ENCODE measurements around the gene SLC24A4. TPM values are rescaled to one million over a fixed set of nuclear protein-coding genes. Genes with fewer than 3 reads are reported as not detected.

Gene SLC24A4
- total RNA-seq, 1 experiment from 2014 or later: 0.02 TPM

GRCh38 chr14:92514844-92515514 is 192.0 kb downstream of the SLC24A4 start:
- no peak overlapping the region for H3K4me3 ChIP-seq
- H3K27ac ChIP-seq: no peak overlapping the region

GRCh38 chr14:92515546-92516343 is 192.8 kb downstream of the SLC24A4 start:
- no peak for DNase-seq
- H3K4me1 ChIP-seq: no peaks in the 10 kb centered on the region
- no peak overlapping the region for H3K4me3 ChIP-seq
- no peaks in the 10 kb centered on the region for H3K9me3 ChIP-seq (replicated peaks)
- H3K36me3 ChIP-seq: no peaks in the 10 kb centered on the region
- H3K27me3 ChIP-seq: no peaks in the 10 kb centered on the region
- no peak overlapping the region for H3K27ac ChIP-seq

More at GRCh38 chr14:92514844-92515514, 192.0 kb downstream of the SLC24A4 start:
- Histone ChIP-seq H3K27me3 (no peaks in the 10 kb centered on the region), H3K36me3 (no peaks in the 10 kb centered on the region), H3K9me3 (replicated peaks) (no peaks in the 10 kb centered on the region), H3K4me1 (no peaks in the 10 kb centered on the region)
- no peak for DNase-seq

- H3K4me1 ChIP-seq: no peaks in the 10 kb centered on the region
- no peaks in the 10 kb centered on the region for H3K36me3 ChIP-seq
- H3K4me3 ChIP-seq: no peak overlapping the region
- H3K27ac ChIP-seq: no peak overlapping the region
- no peaks in the 10 kb centered on the region for H3K27me3 ChIP-seq
- no peak for DNase-seq
- no peaks in the 10 kb centered on the region for H3K9me3 ChIP-seq (replicated peaks)
These were observed 193.5 kb downstream of the SLC24A4 start for GRCh38 chr14:92516344-92516965.

GRCh38 chr14:92516966-92517506 is 194.1 kb downstream of the SLC24A4 start:
- Histone ChIP-seq H3K9me3 (replicated peaks) (no peaks in the 10 kb centered on the region), H3K27ac (no peak overlapping the region), H3K4me3 (no peak overlapping the region), H3K36me3 (no peaks in the 10 kb centered on the region), H3K4me1 (no peaks in the 10 kb centered on the region), H3K27me3 (no peaks in the 10 kb centered on the region)
- no peak for DNase-seq

DNA sequence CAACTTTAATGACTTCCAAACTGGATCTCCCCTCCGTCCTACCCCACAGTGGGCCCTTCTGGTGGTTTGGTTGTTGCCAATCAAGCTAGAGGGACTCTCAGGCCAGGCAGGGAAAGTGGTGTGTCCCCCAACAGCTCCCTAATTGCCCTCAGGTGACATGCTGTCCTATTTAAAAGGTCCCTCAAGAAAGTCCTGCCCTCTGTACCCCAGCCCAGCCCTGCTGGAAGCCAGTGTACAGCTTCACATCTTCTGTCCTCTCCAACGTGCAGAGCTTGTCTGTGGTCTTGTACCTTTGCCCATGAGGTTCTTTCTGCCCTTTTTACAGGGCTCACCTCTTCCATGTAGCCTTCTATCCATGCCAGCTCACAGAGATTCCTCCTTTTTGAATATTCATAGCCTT is 194.8 kb downstream of the SLC24A4 start:
- Histone ChIP-seq H3K36me3 (no peaks in the 10 kb centered on the region), H3K27ac (no peak overlapping the region), H3K27me3 (no peaks in the 10 kb centered on the region), H3K4me3 (no peak overlapping the region), H3K9me3 (replicated peaks) (no peaks in the 10 kb centered on the region), H3K4me1 (no peaks in the 10 kb centered on the region)
- DNase-seq: no peak

- Histone ChIP-seq H3K27ac (no peak overlapping the region), H3K36me3 (no peaks in the 10 kb centered on the region), H3K4me1 (no peaks in the 10 kb centered on the region), H3K27me3 (no peaks in the 10 kb centered on the region), H3K4me3 (no peak overlapping the region), H3K9me3 (replicated peaks) (no peaks in the 10 kb centered on the region)
- no peak for DNase-seq
These were observed 196.5 kb downstream of the SLC24A4 start for GRCh38 chr14:92519246-92520101.

DNA sequence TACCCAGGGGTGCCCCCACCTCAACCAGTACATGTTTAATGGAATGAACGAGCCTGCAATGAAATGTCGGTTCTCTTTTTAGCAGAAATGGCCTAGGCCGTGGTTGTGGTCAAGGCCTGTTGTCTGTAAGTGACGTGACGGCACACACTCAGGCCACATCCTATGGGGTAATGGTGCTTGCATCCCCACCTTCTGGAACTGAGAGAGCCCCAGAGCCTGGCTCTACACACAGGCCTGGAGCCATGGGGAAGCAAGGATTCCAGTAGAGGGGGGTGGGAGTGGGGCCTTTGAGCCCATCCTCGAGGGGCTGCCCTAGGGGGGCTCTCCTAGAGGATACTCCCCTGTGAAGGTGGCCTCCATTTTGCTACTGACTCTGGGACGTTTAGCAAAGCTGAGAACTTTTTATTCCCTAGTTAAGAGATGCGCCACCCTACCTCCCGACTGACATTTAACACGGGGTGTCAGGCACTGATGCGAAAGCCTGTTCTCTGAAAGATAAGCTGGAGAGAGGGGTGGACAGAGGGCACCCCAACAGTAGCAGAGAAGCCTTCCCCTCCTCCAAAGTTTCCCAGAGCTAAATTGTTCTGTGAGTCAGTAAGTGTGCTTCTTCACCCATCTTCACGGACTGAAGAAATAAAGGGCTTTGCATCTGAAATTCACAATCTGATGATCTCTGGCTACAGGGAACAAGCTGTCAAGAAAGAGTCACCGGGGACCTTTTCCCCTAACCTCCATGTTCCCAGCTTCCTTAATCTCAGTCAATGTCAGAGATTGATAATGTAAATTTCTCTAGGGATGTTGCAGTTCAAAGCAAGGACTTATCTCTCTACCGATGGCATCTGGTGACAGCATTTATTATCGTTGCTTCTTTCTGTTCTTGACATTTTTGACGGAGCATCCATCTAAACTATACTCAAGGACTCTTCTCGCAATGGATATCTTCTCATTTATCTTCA is 197.4 kb downstream of the SLC24A4 start:
- H3K27me3 ChIP-seq: no peaks in the 10 kb centered on the region
- no peak overlapping the region for H3K4me3 ChIP-seq
- H3K36me3 ChIP-seq: no peaks in the 10 kb centered on the region
- DNase-seq: no peak
- H3K27ac ChIP-seq: no peak overlapping the region
- no peaks in the 10 kb centered on the region for H3K9me3 ChIP-seq (replicated peaks)
- H3K4me1 ChIP-seq: no peaks in the 10 kb centered on the region

DNA sequence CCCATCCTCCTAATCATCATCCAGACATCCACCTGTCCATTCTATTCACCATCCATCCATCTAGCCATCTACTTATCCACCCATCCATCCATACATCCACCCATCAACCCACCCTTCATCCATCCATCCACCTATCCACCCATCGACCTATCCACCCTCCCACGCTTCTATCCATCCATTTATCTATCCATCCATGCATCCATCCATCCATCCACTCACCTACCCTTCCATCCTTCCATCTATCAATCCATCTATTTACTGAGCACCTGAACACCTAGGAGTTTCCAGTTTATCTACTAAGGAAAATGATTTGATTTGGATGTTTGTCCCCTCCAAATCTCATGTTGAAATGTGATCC is 198.1 kb downstream of the SLC24A4 start:
- Histone ChIP-seq H3K36me3 (no peaks in the 10 kb centered on the region), H3K4me1 (no peaks in the 10 kb centered on the region), H3K27me3 (no peaks in the 10 kb centered on the region), H3K4me3 (no peak overlapping the region), H3K27ac (no peak overlapping the region), H3K9me3 (replicated peaks) (no peaks in the 10 kb centered on the region)
- DNase-seq: no peak

- Histone ChIP-seq H3K9me3 (replicated peaks) (no peaks in the 10 kb centered on the region), H3K27me3 (no peaks in the 10 kb centered on the region), H3K4me3 (no peak overlapping the region), H3K36me3 (no peaks in the 10 kb centered on the region), H3K27ac (no peak overlapping the region), H3K4me1 (no peaks in the 10 kb centered on the region)
- no peak for DNase-seq
These were observed 200.8 kb downstream of the SLC24A4 start for GRCh38 chr14:92523752-92524151.

DNA sequence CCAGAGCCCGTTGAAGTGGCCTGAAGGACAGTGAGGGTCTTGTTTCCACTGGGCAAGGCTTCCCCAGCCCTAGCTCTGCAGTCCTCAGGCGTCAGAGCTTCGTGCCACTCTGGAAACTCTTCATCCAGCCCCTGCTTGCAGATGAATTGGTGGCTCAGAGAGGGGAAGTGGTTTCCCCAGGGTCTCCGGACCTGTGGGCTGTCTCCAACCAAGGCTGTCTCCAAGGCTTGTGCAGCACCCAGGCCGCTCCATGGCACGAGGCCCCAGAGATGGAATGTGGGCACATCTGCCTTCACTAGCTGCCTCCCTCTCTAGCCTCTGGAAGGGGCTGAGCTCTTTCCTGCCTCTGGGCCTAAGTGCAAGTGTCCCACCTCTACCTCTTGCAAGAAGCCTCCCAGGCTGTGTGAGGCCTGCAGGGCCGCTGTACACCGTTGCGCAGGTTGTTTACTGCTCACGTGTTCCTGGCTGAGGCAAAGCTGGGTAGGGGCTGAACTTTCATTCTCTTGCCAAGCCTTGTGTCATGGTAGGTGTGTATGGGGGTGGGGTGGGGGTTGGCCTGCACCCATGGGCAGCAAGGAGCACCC is 201.7 kb downstream of the SLC24A4 start:
- H3K36me3 ChIP-seq: no peaks in the 10 kb centered on the region
- no peak for DNase-seq
- H3K27ac ChIP-seq: no peak overlapping the region
- H3K9me3 ChIP-seq (replicated peaks): no peaks in the 10 kb centered on the region
- H3K27me3 ChIP-seq: no peaks in the 10 kb centered on the region
- no peak overlapping the region for H3K4me3 ChIP-seq
- H3K4me1 ChIP-seq: no peaks in the 10 kb centered on the region

DNA sequence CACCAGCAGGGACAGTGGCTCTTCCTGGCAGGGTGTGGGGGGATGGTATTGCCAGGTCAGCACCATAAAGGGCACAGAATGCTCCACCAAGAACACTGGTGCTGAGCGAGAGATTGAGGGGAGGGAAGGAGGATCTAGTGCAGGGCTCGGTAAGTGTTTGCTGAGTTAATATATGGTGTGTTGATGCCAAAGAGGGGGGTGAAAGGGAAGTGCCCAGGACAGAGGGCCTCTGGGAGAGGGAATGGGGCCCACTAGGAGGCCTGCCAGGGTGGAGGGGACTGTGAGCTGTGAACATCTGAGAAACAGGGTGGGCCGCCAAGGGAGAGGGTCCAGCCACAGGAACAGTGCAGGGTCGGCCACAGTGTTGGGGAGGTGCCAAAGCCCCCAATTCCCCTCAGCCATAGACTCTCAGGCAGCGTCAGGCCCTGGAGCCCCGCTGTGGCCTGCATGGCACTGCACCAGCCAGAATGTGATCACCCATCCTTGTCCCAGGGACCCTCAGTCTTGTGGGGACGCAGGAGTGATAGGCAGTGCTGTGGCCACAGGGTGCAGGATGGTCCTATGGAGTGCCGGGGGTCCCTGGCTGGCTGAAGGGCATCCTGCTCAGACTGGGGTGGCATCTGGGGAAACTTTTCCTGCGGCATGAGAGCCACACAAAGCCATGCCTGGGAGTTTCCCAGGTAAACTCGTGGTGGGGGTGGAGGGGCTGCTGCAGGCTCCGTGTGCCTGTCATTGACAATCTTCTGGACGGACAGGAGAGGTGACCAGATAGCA is 202.5 kb downstream of the SLC24A4 start:
- no peak for DNase-seq
- Histone ChIP-seq H3K36me3 (no peaks in the 10 kb centered on the region), H3K27ac (no peak overlapping the region), H3K27me3 (no peaks in the 10 kb centered on the region), H3K9me3 (replicated peaks) (no peaks in the 10 kb centered on the region), H3K4me3 (no peak overlapping the region), H3K4me1 (no peaks in the 10 kb centered on the region)

DNA sequence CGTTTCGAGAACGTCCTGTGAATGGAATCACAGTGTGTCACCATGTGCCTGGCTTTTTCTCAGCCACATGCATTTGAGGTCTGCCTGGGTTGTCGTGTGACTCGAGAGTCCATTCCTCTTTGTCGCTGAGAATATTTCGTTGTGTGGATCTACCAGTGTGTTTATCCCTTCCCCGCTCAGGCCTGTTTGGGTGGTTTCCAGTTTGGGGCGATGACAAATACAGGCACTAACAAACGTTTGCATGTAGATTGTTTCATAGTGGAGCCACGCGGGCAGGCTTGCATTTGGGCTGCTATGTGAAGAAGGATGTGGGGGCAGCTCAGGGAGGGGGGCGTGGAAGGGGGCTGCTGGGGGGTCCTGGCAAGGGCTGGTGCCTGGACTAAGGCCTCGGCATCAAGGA is 204.8 kb downstream of the SLC24A4 start:
- Histone ChIP-seq H3K36me3 (no peaks in the 10 kb centered on the region), H3K27ac (no peak overlapping the region), H3K4me1 (no peaks in the 10 kb centered on the region), H3K27me3 (no peaks in the 10 kb centered on the region), H3K9me3 (replicated peaks) (no peaks in the 10 kb centered on the region), H3K4me3 (no peak overlapping the region)
- no peak for DNase-seq
